Colon (tissue), 2 donors: ENCODE results near the gene SLC23A2.
"Not testable (repeated sequence)": the region's sequence is repeated elsewhere in the genome, so short reads cannot be mapped to it uniquely, and the experiment has no call there.

ENCODE experiments used
- FAIRE-seq: peaks from 2 replicates; lab custom pipeline; 2012; peaks lifted over from hg19 to GRCh38; lab: Jason Lieb, UNC
- donor health status: control.
- donor health status: control.

Gene SLC23A2

GRCh38 chr20:4876301-4876700 is 125.0 kb downstream of the SLC23A2 start:
- no peak for FAIRE-seq

GRCh38 chr20:4875578-4876067 is 125.7 kb downstream of the SLC23A2 start:
- FAIRE-seq, result no peak

- FAIRE-seq, result no peak
These were observed 127.9 kb downstream of the SLC23A2 start for GRCh38 chr20:4873396-4873795.

DNA sequence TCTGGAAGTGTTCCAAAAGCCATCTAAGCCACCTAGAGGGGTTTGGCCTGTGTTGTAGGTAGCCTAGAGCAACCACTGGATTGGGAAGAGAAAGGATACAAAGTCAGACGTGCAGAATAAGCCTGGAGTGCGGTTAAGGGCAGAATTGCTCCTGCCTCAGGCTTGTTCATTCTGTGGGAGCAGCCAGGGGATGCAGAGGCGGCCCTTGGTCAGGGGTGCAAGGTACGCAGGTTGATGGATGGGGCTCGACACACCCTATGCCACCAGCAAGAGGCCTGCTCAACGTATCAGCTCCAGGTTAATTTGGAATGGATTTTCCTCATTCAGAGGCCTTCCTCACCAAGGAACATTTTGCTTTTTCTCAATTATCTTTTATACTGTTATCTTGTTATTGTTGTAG is 129.8 kb downstream of the SLC23A2 start:
- FAIRE-seq, result no peak

DNA sequence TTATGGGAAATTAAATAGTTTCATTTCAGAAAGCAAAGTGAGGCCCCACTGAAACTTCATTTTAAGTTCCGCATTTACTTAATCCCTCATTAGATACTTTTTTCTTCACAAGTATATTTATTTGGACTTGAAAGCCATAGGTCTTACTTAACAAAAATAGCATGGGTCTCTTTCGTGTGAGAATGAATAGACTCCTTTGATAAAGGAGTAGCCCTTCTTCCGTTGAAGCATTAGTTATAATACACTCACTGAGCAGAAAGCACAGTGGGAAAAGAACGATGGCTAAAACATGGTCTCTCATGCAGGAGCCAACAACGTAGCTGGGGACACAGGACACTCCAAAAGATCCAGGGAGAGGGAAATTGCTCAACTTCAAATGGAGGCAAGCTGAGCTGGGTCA is 130.4 kb downstream of the SLC23A2 start:
- no peak for FAIRE-seq

GRCh38 chr20:4869290-4870193 is 131.8 kb downstream of the SLC23A2 start:
- FAIRE-seq, result no peak

- no peak for FAIRE-seq
These were observed 134.3 kb downstream of the SLC23A2 start for GRCh38 chr20:4867051-4867450.

DNA sequence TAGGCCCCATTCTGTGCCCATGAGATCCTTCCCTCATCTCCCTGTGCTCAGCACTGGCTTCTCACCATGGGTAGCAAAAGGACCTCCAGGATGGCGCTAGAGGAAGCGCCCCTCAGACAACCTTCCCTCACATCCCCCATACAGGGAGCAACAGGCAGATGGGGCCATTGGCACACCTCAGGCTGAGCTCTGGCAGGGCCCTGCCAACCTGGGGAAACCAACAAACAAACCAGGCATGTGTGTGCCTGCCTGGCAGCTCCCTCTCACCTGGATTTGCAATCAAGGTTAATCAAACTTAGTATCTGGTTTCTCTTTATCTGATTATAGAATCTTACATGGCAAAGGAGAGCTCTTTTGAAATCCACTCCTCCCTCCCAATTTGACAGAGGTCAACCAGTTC is 134.9 kb downstream of the SLC23A2 start:
- FAIRE-seq, result no peak

DNA sequence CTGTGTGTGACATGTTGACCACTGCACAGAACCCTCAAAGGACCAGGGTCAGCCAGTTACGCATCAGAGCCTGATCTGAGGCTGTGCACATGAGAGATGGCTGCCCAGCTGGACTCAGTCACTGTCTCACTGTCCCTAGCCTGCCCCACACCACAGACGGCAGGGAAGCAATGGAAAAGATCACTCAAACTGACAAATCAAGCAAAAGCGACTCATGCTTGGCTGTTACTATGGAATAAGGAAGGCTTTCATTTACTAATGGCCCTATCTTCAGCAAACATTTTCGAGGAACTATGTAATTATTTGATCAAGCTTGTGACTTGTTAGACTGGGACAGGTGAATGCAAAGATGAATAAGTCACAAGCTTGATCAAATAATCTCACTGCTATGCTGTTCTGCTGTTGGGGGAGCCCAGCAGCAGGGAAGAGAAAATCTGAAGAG is 137.0 kb downstream of the SLC23A2 start:
- FAIRE-seq, result no peak

GRCh38 chr20:4862661-4863060 is 138.6 kb downstream of the SLC23A2 start:
- no peak for FAIRE-seq

DNA sequence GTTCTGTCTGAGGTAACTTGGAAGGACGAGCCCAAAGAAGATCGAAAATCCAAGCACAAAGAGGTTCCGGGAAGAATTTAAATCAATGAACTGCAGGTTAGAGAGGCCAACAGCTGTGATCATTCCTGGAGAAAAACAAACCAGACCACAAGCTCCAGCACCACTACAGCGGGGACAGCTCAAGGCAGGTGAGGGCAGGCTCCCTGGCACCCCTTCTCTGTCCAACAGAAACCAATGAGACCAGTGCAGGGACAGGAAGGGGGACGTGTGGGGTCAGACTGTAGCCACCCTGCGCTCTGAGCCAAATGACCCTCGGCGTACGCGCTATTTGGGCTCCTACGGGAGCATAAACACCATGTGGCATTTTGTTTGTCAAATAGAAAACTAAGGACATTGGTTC is 139.3 kb downstream of the SLC23A2 start:
- FAIRE-seq, result no peak

DNA sequence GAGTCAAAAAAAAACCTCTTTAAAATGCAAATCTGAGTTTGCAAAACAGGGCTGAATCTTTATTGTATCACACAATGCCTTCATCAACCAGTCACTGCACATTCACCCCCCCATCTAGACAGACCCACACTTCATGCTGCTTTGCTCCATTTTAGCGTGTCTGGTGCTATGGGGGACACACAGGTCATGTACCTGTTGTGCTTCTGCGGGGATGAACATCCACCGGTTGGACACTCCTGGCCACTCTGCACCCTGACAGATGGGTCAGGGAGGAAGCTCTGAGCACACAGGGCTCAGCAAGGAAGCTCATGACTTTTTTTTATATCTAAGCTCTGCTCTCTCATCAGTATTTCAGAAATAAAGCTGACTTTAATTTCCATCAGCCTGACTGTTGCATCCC is 143.3 kb downstream of the SLC23A2 start:
- FAIRE-seq, result no peak

- FAIRE-seq, result no peak
These were observed 145.1 kb downstream of the SLC23A2 start for GRCh38 chr20:4856022-4856755.

DNA sequence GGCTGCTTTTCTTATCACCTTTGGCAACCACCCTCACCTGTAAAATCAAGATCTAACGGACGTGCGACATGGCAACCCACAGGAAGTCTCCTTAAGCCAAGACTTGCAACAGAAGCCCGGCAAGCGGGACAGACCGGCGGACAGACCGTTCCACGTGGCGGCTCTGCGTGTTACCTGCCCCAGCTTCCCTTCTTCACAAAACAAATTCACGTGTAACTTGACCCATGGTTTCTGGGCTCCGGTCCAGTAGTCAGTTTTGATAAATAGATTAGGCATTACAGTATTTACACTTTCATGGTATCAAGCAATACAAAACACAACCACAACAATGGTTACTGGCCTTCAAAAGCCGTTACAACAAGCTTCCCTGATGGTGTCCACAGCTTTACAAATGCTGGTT is 145.8 kb downstream of the SLC23A2 start:
- no peak for FAIRE-seq

DNA sequence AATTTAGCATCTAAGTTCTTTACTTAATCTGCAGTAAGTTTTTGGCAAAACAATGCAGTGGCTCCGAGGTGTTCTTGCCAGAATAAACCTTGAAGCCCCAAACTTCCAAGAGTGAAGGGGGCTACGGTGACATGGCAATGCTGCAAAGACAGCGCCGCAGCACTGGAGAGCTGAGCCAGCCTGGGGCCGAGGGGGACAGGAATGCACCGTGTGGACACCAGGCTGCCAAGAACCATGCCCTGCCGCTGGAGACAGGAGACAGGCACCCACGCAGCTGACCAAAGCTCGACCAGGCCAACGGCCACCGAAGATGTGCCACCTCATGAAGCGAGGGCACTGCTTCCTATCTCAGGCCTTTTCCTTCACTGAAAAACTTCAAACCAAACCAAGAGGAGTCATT is 146.2 kb downstream of the SLC23A2 start:
- no peak for FAIRE-seq

GRCh38 chr20:4854561-4854901 is 146.8 kb downstream of the SLC23A2 start:
- FAIRE-seq, result no peak

DNA sequence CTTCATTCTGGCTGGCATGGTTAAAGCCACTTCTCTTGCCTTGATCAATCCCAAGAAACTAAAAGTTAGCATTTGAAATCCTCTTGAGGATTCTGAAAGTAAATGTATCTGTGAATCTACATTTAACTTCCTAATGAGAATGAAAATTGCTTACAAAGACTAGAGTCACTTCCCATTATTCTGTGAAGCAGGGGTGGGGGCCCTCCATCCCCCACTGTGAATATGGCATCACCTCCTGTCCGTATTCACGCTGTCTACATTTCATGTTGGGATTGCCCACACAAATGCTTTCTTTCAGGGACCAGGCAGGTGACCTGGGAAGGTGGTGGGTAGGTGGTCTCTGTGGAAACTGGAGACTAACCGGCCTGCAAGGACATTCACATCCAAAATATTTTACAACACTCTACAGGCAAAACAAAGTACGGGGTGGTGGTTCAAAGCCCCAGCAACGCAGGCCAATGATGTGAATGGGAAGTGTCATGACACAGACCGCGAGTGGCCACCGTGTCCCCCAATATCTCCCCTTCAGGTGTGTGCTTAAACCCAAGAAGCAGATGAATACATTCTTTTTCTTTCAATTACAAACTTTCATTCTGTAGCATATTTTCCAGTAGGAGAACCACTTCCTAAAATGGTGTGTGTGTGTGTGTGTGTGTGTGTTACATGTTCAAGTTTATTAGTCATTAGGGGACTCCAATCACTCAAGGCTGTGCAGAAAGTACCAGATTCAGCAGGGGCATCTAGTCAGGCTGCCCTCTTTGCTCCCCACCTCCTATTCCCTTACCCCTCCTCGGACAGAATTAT is 147.4 kb downstream of the SLC23A2 start:
- FAIRE-seq, result no peak

DNA sequence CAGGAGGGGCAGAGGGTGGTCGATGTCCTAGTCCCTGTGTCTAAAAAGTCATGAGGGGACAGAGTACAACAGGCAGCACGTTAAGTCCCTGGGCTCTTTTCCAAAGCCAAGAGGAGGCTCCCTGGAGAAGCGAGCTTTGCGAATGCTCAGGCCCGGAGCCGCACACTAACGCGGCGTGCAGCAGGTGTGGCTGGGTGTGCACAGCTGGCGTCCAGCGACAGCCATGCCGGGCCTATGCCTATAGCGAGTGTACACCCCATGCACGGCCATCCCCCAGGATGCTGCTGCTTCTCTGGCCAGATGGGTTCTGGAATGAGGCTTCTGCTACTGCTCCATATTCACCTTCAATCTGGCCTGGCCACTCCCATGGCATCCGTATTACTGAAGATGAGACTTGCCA is 148.3 kb downstream of the SLC23A2 start:
- no peak for FAIRE-seq

- no peak for FAIRE-seq
These were observed 150.3 kb downstream of the SLC23A2 start for GRCh38 chr20:4850960-4851359.

DNA sequence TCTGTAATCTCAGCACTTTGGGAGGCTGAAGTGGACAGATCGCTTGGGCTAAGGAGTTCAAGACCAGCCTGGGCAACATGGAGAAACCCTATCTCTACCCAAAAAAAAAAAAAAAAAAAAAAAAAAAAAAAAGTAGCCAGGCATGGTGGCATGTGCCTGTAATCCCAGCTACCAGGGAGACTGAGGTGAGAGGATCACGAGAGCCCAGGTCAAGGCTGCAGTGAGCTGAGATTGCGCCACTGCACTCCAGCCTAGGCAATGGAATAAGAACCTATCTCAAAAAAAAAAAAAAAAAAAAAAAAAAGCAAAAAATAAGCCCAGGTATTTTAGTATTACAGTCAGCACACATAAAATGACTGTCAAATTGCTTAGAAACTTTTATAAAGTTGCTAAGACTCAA is 152.5 kb downstream of the SLC23A2 start:
- not testable (repeated sequence) for FAIRE-seq

GRCh38 chr20:4848041-4848440 is 153.3 kb downstream of the SLC23A2 start:
- FAIRE-seq, result no peak

- FAIRE-seq, result no peak
These were observed 154.5 kb downstream of the SLC23A2 start for GRCh38 chr20:4846821-4847220.
